Measurements from ENCODE around the gene SRPX. TPM values are rescaled to one million over a fixed set of nuclear protein-coding genes. Genes with fewer than 3 reads are reported as not detected.

SRPX gene
- total RNA-seq, 2 experiments from 2014 or later: not detected

- Mint-ChIP-seq H3K36me3 (ENCODE audit: low read depth) (no peaks in the 10 kb centered on the region), H3K4me3 (no peak overlapping the region)
- no peak for ATAC-seq
These were observed 117.8 kb downstream of the SRPX start for GRCh38 chrX:38102875-38103274.

GRCh38 chrX:38102240-38102639, 118.4 kb downstream of the SRPX start:
- Mint-ChIP-seq H3K4me3 (no peak overlapping the region), H3K9me3 (ENCODE audit: low read depth) (no peaks in the 10 kb centered on the region), H3K27me3 (peaks cover 2% of the 10 kb centered on the region), H3K36me3 (ENCODE audit: low read depth) (no peaks in the 10 kb centered on the region), H3K27ac (no peak overlapping the region), H3K4me1 (no peaks in the 10 kb centered on the region)
- ATAC-seq (no peak), DNase-seq (no peak)
- intact Hi-C loops (cut with DNase I, micrococcal nuclease): no loop called here
- CTCF ChIA-PET: no interaction called here
- POLR2A ChIA-PET: no interaction called here

More at GRCh38 chrX:38102875-38103274, 117.8 kb downstream of the SRPX start:
- no peaks in the 10 kb centered on the region for H3K4me1 Mint-ChIP-seq
- POLR2A ChIA-PET: no interaction called here
- no peaks in the 10 kb centered on the region for H3K9me3 Mint-ChIP-seq (ENCODE audit: low read depth)
- H3K27ac Mint-ChIP-seq: no peak overlapping the region
- intact Hi-C loops (cut with DNase I, micrococcal nuclease): no loop called here
- H3K27me3 Mint-ChIP-seq: peaks cover 2% of the 10 kb centered on the region
- no peak for DNase-seq
- CTCF ChIA-PET: no interaction called here

GRCh38 chrX:38099688-38100087, 121.0 kb downstream of the SRPX start:
- no peak overlapping the region for H3K4me3 Mint-ChIP-seq
- no peaks in the 10 kb centered on the region for H3K4me1 Mint-ChIP-seq
- H3K27ac Mint-ChIP-seq: no peak overlapping the region
- ChIA-PET POLR2A (no interaction called here), CTCF (interaction anchor here (1.0 kb wide), 1 partner anchor 13 kb away, joined by 3 read pairs; no protein-coding TSS in a partner anchor)
- peaks cover 2% of the 10 kb centered on the region for H3K27me3 Mint-ChIP-seq
- H3K9me3 Mint-ChIP-seq (ENCODE audit: low read depth): no peaks in the 10 kb centered on the region
- intact Hi-C loops (cut with DNase I, micrococcal nuclease): no loop called here
- H3K36me3 Mint-ChIP-seq (ENCODE audit: low read depth): no peaks in the 10 kb centered on the region
- ATAC-seq (no peak), DNase-seq (no peak)

Other genes starting within 250 kb of the SRPX start
- not detected for gene SYTL5, start 214.3 kb downstream of the SRPX start, total RNA-seq
- 1 to 10 TPM; 6.4 to 7.1 TPM for gene RPGR, start 106.6 kb upstream of the SRPX start, total RNA-seq
- gene OTC, start 131.7 kb upstream of the SRPX start, total RNA-seq: not detected